Measurements from ENCODE around the gene OSBPL3.

The OSBPL3 gene

DNA sequence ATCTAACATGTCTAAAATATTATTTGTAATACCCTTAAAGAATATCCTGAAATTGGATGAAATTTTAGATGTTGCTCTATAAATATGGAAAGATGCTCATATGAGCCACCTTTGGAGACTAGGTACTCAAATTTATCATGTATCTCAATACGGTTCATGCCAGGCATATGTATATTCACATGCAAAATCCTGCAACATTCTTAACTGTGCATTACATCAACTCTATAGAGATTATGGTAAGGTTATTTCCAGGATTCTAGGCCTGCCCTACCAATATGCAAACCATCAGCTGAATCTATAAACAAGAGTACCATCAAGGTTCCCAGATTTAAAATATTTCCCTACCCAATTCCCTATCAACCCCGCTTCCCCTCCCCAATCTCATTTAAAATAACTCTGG is 27.5 kb downstream of the OSBPL3 start:
- no peak for DNase-seq

DNA sequence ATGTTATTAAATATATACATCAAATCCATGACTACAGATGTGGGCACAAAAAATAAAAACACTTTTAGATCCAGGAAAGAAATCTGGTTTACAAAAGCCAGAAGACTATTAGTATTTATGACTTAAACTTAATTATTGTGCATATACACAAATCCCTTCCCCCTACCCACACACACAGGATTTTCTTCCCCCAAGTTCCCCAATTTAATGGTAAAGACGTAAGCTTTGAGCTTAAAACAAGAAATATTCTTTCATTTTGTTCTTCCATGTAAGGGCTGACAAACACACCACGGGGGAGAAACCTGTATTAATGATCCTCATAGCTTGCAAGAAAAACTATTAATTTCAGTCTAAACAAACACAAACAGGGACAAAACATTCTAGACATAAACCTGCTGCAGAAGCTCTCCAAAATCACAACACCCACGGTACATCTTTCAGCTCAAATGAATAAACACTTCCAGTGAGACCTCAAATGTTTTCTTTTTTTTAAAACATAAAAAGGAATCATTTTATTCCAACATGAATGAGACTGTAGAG is 28.5 kb downstream of the OSBPL3 start:
- DNase-seq, result no peak

GRCh38 chr7:24949884-24950283 is 30.1 kb downstream of the OSBPL3 start:
- DNase-seq, result no peak

GRCh38 chr7:24948739-24949138 is 31.2 kb downstream of the OSBPL3 start:
- no peak for DNase-seq

GRCh38 chr7:24946467-24946866 is 33.5 kb downstream of the OSBPL3 start:
- no peak for DNase-seq

GRCh38 chr7:24945899-24946298 is 34.1 kb downstream of the OSBPL3 start:
- DNase-seq, result no peak

DNA sequence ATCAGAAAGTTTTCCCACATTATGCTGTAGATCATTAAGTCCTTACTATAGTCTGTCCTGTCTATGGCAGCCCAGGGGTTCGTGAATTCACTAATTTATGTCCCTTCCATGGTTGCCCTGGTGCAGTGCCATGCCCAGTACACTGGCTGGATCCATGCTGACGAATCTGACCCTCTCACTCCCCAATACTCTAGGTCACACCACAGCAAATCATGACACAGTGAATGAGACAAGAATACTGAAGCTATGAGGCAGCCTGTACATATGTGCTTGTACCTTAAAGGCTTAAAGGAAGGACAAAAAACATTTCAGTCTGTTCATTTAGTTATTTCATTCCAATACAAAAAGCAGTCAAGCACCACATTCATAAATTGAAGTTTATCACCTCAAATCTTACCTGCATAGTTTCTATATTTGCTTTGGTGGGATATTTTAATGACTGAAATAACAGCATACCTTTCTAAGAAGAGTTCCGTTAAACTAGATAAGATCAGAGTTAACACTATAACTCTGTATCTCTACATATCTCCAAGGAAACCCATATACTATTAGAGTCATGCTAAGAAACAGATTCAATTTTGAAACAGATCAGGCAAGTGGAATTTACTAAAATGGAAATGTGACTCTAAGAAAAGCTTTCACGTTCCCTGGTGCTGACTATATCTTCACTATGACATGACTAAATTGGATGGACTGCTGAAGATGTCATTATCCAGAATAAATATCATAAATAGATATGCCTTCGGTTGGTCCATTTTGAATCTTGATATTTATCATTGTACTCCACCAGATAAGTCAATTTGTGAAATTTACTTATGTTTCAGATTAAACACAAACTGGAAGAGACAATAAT is 36.7 kb downstream of the OSBPL3 start:
- no peak for DNase-seq

DNA sequence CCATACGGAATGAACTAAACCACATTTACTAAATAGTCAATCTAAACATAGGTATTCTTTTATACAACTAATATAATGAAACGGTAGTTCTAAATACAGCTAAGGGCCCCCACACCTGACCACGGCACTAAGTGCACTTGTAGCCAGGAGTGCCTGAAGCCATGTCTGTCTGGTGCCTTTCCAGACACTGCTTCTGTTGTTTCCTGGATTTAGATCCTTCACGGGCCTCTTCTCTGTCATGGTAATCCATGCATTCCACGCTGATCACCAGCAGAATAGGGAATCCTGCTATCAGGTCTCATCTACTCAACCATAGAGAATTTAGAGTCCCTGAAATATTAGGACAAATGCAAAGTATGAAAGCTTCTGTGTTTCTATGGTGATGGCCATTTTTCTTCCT is 37.8 kb downstream of the OSBPL3 start:
- DNase-seq, result no peak

DNA sequence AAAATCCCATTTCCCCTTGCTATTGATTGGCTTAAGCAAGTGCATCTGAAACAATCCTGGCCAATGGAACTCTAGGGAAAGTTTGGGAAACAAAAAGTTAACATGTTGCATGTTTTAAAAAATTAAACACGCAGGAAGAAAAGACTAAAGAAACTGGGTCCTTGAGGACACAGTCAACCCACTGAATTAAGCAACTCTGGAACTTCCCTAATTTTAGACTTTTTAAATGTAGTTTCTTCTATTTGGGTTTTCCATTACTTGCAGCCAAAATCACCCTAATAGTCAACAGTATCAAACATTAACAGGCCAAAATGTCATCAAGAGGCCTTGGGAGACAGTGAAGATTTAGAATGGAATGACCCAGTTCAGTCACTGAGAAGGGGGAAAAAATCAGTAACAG is 40.6 kb downstream of the OSBPL3 start:
- DNase-seq, result no peak

- DNase-seq, result no peak
These were observed 43.7 kb downstream of the OSBPL3 start for GRCh38 chr7:24936121-24936824.

- no peak for DNase-seq
These were observed 46.7 kb downstream of the OSBPL3 start for GRCh38 chr7:24933298-24933697.

GRCh38 chr7:24932815-24933214 is 47.2 kb downstream of the OSBPL3 start:
- no peak for DNase-seq

- DNase-seq, result no peak
These were observed 47.6 kb downstream of the OSBPL3 start for GRCh38 chr7:24932389-24932788.

DNA sequence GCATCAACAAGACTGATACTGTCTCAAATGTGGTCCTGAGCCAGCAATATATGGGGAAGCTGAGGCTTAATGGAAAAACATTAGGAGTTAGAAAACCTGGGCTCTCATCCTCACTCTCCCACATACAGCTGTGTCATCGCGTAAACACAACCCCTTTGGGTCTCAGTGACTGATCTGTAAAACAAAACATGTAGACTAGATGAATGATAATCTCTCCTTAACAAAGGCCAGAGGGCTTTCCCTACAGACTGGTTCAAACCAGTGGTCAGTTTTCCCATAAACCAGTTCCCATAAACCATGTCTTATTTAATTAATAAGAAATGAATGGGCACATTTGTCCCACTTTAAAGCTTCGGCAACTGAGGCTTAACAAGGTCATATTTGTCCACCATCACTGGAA is 48.1 kb downstream of the OSBPL3 start:
- no peak for DNase-seq

DNA sequence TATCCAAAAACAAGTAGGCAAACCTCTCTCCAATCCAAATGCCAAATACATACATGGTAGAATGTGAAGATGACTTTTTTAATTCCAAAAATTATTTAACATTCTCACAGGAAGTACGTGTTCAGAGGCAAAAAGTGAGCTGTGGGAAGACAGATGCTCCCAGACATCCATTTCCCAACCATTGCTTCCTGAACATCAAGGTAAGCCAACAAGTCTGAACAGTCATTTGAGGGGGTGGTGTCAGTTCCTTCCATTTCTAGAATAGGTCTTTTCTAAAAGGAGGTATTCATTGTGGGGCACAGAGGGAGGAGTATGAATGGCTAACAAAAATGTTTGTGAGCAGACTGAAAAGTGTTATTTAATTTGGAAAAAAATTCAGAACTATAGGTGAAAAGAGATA is 49.1 kb downstream of the OSBPL3 start:
- DNase-seq, result no peak

DNA sequence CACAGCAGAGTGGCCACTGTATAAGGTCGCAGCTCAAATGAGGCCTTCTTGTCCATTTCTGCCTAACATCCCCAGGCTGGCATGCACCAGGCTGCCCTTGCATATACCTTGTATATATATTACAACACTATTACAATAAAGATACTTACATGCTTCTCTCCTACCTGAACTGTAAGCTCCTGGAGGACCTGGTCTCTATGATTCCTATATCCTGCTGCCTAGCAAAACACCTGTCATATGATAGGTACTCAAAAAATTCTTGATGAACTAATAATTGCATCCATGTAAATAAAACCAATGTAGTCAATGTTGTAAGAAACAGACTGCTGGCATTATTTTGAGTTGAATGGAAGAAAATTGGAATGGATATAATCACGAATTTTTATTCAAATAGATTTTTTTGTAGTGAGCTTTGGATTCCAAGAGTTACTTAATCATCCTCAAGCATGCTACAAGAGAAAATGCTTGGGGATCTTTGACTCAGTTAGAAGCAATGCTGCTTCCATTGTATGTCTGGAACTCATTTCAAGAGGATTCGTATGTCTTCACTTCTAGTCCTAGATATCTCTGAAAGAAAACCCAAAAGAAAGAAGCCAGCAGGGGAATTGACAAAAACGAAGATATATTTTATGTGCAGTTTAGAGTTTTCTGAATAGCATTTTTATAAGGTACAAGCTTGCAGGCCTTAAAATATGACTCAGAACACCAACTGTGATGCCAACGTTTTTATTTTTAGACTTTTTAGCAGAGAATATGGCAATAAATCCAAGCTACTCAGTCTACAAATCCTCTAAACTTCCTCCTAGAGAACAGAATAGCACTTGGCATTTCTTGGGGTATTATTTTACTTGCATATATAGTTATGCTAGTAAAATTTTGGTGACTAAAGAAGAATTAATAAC is 53.1 kb downstream of the OSBPL3 start:
- no peak for DNase-seq

DNA sequence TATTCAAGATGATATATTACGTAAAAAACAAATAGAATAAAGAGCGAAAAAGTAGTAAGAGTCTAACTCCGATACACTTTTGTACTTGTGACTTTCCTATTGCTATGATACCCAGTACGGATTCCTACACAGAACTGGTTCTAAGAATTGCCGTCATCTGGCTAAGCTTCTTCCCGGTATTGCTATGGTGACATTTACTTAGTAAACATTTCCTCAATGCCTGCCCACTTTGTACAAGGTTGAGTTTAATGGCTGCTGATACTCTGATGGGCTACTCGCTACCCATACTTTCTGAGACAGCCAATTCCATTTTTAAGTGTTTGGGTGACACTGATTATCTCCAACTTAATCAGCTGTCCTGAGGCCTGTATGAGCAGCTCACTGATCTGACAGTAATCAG is 55.6 kb downstream of the OSBPL3 start:
- DNase-seq, result no peak

DNA sequence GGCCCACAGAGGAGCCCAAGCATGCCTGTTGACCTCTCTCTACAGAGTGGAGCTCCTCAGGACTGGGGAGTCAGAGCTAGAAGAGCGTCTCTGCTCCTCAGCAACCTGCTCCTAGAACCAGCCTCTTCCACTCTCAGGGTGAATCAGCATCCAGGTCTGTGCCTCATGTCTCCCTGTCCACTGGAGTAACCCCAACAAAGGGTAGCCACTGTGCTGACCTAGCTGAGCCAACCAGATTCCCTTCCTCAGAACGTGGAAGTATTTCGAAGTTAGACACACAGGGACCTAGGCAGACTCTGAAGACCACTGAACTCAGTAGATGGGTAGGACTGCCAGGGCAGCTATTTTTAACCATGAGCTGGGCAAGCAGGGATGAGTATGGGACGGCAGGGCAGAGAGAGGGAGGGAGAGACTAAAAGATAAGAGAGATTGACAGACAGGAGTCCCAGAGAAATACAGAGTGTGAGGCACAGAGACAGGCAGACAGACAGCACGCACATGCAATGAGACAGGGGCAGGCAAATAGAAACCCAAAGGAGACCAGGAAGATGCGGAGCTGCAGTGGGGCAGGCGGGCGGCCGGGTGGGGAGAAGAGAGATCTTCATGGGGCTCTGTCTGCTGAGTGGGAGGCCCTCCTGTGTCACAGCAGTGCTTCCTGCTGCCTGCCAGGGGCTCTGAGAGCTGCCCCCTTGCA is 56.7 kb downstream of the OSBPL3 start:
- no peak for DNase-seq

DNA sequence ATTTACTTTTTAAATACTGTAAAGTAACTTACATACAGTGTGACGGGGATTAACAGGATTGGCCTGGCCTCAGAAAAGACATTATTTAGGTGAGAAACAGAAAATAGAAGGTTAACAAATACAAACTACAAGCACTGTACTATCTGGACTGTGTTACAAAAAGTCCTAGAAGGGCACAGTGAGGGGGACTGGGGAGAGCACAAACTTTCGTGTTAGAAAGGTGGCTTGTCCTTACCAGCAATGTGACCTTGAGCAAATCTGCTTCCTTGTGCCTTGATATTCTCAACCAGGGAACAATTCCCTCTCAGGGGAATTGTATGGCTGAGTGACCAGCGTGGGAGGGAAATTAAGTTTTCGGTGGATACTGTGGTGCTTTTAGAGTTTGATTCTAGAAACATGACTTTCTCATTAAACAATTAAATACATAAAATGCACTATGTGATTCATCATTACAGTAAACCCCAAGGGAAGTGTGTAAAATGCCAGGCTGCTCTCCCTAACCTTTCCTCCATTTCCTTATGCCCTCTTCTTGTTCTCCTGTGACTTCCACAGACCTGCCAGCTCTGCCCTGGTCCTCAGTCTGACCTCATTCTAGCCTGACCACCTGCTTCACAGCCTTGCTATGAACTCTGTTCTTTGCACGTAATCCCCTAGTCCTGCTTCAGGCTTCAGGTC is 57.7 kb downstream of the OSBPL3 start:
- DNase-seq, result no peak

DNA sequence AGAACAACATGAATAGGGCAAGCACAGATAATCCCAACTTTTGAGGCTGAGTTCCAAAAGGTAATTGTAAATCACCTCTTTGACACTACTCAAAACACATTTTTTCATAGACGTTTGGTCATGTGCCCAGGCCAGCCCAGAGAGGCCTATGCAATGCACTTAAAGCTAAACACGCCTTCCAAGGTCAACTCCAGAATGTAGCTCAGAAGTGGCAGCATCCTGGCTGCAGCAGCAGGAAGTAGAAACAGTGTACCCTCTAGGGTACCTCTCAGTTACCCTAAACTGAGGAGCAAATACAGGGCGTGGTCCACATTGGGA is 58.7 kb downstream of the OSBPL3 start:
- no peak for DNase-seq

- no peak for DNase-seq
These were observed 59.3 kb downstream of the OSBPL3 start for GRCh38 chr7:24920451-24921361.

Measured in DMS79 (cell line).